GM18520 (cell line): ENCODE data around the gene PRSS22.

ENCODE experiments used
- ATAC-seq: cut with Tn5 transposase; IDR thresholded peaks from one replicate; pipeline ENCODE4 v1.9.1; 2021; ENCODE audit not compliant: unreplicated experiment

Gene PRSS22

GRCh38 chr16:2816751-2817339 is 41.1 kb downstream of the PRSS22 start, which contains the start of gene PRSS21:
Gene PRSS21, plus strand, starts transcription at chr16:2817237. Its CDS starts 32 bp downstream, at chr16:2817269.
- ATAC-seq = no peak

DNA sequence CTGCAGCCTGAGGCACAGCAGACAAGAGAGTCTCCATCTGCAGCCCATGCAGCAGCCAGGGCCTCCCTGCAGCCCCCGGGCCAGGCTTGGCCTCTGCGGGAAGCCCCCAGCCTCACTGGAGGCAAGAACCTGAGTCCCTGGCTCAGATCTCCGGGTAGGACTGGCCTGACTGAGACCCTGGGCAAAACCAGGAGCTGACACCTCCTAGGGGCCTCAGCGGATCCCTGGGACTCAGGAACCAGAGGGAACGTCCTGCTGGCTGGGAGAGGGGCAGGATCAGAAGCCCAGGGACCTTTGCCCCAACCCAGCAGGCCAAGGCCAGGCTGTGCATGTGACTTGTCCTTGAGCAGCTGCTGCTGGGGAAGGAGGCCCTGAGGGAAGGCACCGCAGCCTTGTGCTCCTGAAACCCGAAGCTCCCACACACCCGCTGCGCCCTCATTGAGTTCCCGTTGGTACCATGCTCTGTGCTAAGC is 42.6 kb downstream of the PRSS22 start:
- ATAC-seq = no peak

- ATAC-seq = no peak
These were observed 43.2 kb downstream of the PRSS22 start for GRCh38 chr16:2814551-2815298.

DNA sequence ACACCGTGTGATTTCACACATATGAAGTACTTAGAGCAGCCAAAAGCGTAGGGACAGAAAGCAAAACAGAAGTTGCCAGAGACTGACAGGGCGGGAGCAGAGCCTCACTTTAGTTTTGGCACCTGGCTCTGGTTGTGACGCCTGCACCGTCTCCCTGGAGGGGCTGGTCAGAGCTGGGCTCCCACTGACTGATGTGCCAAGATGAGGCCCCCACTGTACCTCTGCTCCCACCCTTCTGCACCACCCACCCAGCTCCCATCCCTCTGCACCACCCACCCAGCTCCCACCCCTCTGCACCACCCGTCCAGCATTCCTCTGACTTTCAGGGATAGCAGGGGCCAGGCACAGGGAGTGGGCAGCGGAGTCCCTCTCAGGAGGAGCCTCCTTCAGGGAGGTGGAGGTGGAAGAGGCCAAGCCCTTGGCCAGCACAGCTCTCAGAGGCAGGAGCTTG is 44.2 kb downstream of the PRSS22 start:
- no peak for ATAC-seq

- ATAC-seq = no peak
These were observed 46.1 kb downstream of the PRSS22 start for GRCh38 chr16:2811703-2812471.

DNA sequence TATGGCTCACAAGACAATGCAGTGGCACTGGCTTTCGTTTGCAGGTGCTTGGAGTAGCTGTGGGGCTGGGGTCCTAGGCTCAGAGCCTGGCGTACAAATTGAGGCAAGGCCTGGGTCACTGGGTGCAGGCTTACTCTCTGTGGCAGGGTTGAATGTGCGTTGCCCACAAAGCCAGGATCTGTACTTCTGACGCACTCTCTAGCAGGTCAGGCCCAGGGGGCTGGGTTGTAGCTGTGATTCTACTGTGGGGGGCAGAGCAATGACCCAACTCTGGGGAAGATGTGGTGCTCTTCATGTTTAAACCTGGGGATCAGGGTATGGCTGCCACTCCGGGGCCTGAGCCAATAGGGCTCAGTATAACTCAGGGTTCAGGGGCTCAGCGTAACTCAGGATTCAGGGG is 47.3 kb downstream of the PRSS22 start:
- ATAC-seq = no peak

- no peak for ATAC-seq
These were observed 48.7 kb downstream of the PRSS22 start for GRCh38 chr16:2809149-2809760.

GRCh38 chr16:2808181-2808580 is 49.8 kb downstream of the PRSS22 start:
- no peak for ATAC-seq

GRCh38 chr16:2806286-2806685 is 51.7 kb downstream of the PRSS22 start:
- ATAC-seq = no peak

- no peak for ATAC-seq
These were observed 53.2 kb downstream of the PRSS22 start for GRCh38 chr16:2804728-2805127.

DNA sequence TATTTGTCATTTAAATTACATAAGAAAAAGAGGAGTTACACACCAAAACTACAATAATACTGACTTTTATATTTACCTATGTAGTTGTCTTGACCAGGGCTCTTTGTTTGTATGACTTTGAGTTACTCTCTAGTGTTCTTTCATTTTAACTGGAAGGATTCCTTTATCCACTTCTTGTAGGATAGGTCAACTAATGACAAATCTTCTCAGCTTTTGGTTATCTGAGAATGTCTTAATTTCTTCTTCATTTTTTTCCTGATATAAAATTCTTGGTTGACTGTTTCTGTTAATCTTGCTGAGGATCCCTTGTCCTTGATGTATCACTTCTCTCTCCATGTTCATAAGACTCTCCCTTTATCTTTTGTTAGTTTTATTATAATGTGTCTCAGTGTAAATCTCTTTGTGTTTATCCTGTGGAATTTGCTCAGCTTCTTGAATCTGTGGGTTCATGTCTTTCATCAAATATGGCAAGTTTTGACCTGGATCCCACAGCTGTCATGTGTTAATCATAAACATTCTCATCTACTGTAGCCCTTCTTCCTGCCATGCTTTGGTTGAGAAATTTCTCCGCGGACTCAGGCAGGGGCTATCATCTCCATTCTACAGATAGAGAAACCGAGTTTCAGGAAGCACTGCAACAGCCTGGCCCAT is 54.3 kb downstream of the PRSS22 start:
- no peak for ATAC-seq
